HG03280 (cell line): ENCODE results near the gene TCF12.
"Not testable (repeated sequence)": the region's sequence is repeated elsewhere in the genome, so short reads cannot be mapped to it uniquely, and the experiment has no call there.

Source experiments
- ATAC-seq: cut with Tn5 transposase; IDR thresholded peaks from one replicate; pipeline ENCODE4 v1.9.1; 2021; ENCODE audit warnings: mild to moderate bottlenecking, moderate library complexity; ENCODE audit not compliant: unreplicated experiment

Gene TCF12

GRCh38 chr15:56944485-56944884 lies 26.0 kb downstream of the TCF12 start:
- no peak for ATAC-seq

DNA sequence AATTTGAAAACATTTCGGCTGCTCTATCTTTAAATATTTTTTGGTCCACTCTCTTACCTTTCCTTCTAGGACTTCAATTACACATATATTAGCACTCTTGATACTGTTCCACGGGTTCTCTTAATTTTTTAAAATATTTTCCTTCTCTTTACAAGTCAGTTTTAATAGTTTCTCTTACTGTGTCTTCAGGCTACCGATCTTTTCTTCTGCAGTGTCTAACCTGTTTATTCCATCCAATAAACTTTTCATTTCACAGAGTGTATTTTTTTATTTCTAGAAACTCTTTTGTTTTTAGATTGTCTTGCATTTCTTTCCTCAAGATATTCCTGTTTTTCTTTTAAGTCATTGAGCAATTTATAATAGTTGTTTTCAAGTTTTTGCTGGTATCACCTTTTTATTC lies 27.7 kb downstream of the TCF12 start:
- ATAC-seq, result no peak

GRCh38 chr15:56948000-56948763 lies 29.7 kb downstream of the TCF12 start:
- ATAC-seq, result no peak

DNA sequence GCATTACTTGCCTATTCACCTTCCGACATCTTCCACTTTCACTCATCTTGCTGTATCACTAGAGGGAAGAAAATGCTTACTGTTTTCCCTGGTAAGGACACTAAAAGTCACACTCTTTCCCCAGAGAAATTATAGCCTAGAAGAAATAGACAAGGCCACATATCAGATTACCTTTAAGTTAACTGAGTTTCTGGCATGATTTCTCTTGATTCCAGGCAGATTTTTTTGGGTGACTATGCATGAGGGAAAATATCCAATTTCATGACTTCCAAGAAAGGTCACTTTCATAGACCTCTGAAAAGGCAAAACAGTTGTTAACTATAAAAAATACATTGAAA lies 30.3 kb downstream of the TCF12 start:
- ATAC-seq, result no peak

GRCh38 chr15:56950979-56951378 lies 32.5 kb downstream of the TCF12 start:
- peak; percentile 73 for ATAC-seq

DNA sequence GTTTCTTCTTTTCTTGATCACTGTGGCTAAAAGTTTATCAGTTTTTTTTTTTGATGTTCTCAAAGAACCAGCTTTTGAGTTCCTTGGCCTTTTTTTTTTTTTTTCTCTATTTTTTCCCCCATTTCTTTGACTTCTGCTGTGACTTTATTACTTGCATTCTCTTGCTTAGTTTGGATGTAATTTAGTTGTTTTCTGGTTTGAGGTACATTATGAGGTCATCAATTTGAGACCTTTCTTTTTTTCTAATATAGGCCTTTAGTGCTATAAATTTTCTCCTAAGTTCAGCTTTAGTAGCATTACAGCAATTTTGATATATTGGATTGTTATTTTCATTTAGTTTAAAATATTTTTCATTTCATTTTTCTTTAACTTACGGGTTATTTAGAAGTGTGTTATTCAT lies 35.3 kb downstream of the TCF12 start:
- no peak for ATAC-seq

GRCh38 chr15:56955011-56955410 lies 36.6 kb downstream of the TCF12 start:
- ATAC-seq, result not testable (repeated sequence)

DNA sequence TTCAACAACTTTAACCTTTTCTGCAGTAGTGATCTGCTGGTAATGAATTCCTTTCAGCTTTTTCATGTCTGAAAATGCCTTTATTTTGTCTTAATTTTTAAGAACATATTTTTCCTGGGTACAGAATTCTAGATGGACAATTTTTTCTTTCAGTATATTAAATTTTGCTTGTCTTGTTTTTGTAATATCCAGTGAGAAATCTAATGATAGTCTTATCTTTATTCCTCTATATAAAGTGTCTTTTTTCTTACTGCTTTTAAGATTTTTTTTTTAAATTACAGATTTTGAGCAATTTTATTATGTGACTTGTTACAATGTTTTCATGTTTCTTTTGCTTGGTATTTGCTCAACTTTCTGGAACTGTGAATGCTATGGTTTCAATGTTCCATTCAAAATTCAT lies 38.1 kb downstream of the TCF12 start:
- no peak for ATAC-seq

DNA sequence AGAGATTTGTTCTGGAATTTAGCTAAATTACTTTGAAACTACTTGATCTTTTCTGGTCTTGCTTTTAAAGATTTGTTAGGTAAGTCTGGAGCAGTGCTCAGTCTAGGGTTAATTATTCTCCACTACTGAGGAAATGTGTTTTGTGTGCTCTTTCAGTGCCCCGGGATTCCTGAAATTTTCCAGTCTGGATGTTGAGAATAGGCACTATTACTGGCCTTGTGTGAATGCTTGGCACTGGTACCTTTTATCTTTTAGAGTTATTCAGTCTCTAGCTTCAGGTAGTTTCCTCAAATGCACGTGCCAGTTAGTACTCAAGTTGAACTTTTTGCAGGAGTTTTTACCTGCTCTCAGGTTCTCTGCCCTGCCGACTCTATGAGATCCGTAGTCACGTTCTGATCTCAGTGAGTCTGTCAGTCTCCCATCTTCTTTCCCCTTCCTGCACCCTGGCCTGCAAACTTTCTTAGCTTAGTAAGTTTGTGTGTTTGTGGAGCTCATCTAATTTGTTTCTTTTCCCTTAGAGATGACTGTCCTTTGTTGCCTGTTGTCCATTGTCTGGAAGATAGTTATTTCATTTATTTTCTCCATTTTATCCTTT lies 39.5 kb downstream of the TCF12 start:
- ATAC-seq, result no peak

GRCh38 chr15:56959318-56959648 lies 40.8 kb downstream of the TCF12 start:
- no peak for ATAC-seq

- ATAC-seq, result no peak
Measured at GRCh38 chr15:56960116-56960515, 41.7 kb downstream of the TCF12 start.

GRCh38 chr15:56963126-56963525 lies 44.7 kb downstream of the TCF12 start:
- ATAC-seq, result no peak

GRCh38 chr15:56963710-56964109 lies 45.3 kb downstream of the TCF12 start:
- ATAC-seq, result no peak

DNA sequence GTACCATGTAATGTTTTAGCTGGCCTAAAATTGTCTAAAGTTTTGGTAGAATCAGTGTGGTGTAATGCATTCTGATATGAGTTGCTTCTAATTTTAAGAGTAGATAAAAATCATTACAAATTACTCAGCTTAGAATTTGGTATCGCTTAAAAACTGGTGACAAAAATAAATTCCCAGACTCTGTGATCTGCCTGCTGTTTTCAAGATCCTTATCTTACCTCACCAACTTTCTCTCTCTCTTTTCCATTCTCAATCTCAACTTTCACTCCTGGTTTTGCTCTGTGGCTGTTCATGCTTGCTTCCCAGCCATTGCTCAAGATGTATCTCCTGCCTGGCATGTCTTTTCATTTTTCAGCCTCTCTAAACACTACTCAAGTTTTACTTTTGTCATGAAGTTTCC lies 45.7 kb downstream of the TCF12 start:
- no peak for ATAC-seq

GRCh38 chr15:56965231-56966013 lies 47.0 kb downstream of the TCF12 start:
- no peak for ATAC-seq

GRCh38 chr15:56967336-56967735 lies 48.9 kb downstream of the TCF12 start:
- no peak for ATAC-seq

- ATAC-seq, result no peak
Measured at GRCh38 chr15:56968256-56968655, 49.8 kb downstream of the TCF12 start.

GRCh38 chr15:56968821-56969220 lies 50.4 kb downstream of the TCF12 start:
- ATAC-seq, result no peak

GRCh38 chr15:56969265-56969895 lies 50.9 kb downstream of the TCF12 start:
- ATAC-seq, result no peak

- no peak for ATAC-seq
Measured at GRCh38 chr15:56971571-56971970, 53.1 kb downstream of the TCF12 start.

DNA sequence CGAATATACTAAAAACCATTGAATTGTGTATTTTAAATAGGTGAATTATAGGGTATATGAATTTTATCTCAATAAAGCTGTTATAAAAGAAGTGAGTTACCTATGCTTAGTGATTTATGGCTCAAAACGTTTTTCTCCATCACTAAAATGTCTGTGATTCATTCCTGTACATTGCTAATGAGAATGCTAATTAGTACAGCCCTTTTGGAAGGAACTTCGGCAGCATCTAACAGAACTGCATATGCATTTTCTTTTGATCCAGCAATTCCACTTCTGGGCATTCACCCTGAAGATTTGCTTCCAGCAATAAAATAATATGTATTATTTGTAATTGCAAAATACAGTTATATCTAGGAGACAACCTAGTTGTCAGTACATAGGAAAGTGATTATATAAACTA lies 53.6 kb downstream of the TCF12 start:
- no peak for ATAC-seq

DNA sequence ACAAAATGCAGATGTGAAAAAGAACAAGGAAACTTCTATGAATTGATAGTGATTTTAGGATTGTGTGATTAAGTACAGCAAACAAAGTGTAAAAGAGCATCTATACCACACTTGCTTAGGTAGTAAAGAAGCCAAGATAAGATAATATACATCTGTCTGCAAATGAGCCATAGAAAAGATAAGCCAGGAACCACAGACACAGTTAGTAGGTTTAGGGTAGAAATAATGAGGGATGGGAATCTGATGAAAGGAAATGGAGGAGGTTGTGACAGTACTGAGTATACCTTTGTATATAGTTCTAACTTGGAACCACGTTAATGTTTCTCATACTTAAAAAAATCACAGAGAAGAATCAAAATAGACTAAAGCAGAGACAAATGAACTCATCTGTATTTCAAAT lies 54.0 kb downstream of the TCF12 start:
- ATAC-seq, result no peak
